ENCODE data around the gene PRSS56.
"Not testable (repeated sequence)": the region's sequence is repeated elsewhere in the genome, so short reads cannot be mapped to it uniquely, and the experiment has no call there.

The PRSS56 gene

DNA sequence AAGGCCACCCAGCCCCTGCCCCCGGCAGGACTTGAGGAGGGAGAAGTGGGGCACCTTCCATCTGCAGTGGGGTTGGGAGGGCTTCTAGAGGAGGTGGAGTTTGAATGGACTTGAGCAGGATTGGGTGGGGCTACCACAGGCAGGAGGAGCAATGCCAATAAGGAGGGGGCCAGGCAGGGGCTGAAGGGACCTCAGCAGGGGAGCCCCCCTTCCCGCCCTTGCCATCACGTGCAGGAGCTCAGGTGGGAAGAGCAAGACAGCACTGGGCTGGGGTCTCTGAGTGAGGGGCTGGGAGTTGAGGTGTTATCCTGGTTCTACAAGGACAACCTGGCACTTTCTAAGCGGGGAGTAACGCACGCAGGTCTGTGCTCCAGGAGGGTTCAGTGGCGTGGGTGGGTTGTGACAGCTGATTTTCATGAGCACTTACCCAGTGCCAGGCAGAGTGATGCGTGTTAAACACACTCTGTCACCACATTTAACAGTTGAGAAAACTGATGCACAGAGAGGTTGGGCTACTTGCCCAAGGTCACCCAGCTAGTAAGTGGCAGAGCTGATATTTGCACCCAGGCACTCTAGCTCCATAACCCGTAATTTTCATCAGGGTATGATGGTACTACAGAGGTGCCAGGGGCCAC lies 10.6 kb downstream of the PRSS56 start:
- no peak for DNase-seq (ENCODE audit: low spot score in 2 of 2)
- in situ Hi-C loops (cut with MboI; ENCODE audit: low sequenced_read_pairs): no loop called here
- Histone ChIP-seq H3K4me3 (no peak overlapping the region), H3K4me1 (no peaks in the 10 kb centered on the region), H3K9me3 (no peaks in the 10 kb centered on the region), H3K36me3 (replicated peaks) (no peaks in the 10 kb centered on the region), H3K27me3 (ENCODE audit: low read depth) (no peaks in the 10 kb centered on the region)

DNA sequence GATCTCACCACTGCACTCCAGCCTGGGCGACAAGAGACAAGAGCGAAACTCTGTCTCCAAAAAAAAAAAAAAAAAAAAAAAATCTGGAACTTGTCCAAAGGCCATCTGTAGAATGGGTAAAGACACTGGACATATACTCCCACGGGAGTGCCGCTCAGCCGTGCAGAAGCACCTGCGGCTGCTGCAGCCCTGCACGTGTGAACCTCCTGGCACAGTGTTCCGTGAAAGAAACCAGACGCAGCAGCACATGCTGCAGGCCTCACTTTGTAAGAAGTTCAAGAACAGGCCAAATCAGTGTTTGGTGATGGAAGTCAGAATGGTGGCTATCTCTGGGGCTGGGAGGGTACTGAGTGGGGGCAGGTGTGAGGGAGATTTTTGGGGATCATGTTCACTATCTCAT lies 12.2 kb downstream of the PRSS56 start:
- no peak for DNase-seq (ENCODE audit: low spot score in 2 of 2)
- Histone ChIP-seq H3K4me1 (no peaks in the 10 kb centered on the region), H3K4me3 (no peak overlapping the region), H3K27me3 (ENCODE audit: low read depth) (no peaks in the 10 kb centered on the region), H3K36me3 (replicated peaks) (no peaks in the 10 kb centered on the region), H3K9me3 (no peaks in the 10 kb centered on the region)
- in situ Hi-C loops (cut with MboI; ENCODE audit: low sequenced_read_pairs): no loop called here

DNA sequence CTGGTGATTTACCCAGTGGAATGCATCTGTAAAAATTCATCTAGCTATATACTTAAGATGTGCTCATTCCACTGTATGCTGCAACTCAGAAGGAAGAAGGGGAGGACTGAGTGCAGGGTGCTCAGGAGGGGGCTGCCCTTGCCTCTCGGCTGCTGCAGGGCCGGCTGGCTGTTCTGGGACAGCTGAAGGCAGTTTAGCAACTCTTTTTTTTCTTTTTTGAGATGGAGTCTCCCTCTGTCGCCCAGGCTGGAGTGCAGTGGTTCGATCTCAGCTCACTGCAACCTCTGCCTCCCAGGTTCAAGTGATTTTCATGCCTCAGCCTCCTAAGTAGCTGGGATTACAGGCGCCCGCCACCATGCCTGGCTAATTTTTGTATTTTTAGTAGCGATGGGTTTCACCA lies 12.6 kb downstream of the PRSS56 start:
- H3K4me1 ChIP-seq; H3K27me3 ChIP-seq (ENCODE audit: low read depth); H3K4me3 ChIP-seq; H3K36me3 ChIP-seq (replicated peaks); H3K9me3 ChIP-seq; in situ Hi-C loops (cut with MboI; ENCODE audit: low sequenced_read_pairs); DNase-seq (ENCODE audit: low spot score in 2 of 2): not testable (repeated sequence)

DNA sequence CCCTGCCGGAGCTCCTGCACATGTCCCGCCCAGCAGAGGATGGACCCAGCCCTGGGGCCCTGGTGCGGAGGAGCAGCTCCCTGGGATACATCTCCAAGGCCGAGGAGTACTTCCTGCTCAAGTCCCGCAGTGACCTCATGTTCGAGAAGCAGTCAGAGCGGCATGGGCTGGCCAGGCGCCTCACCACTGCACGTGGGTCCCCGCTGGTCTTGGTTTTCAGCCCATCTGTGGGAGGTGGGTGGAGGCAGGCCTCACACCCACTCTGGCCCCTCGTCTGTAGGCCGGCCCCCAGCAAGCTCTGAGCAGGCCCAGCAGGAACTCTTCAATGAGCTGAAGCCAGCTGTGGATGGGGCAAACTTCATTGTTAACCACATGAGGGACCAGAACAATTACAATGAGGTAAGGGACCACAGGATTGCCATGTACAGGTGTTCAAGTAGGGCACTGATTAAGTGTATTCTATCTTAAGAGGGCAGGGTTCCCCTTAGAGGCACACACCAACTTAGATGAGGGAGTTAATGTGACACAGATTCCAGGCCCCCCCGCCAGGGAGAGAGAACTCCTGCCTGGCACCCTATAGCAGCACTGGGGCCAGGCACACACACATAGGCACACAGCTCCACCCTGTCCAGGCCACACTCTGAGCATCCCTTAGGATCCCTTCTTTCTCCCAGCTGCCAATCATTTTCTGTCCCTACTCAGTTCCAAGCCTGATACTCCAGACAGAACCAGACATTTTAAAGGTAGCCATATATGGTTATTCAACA lies 13.9 kb downstream of the PRSS56 start:
- H3K4me1 ChIP-seq: no peaks in the 10 kb centered on the region
- no peaks in the 10 kb centered on the region for H3K9me3 ChIP-seq
- H3K27me3 ChIP-seq (ENCODE audit: low read depth): no peaks in the 10 kb centered on the region
- in situ Hi-C loops (cut with MboI; ENCODE audit: low sequenced_read_pairs): no loop called here
- no peaks in the 10 kb centered on the region for H3K36me3 ChIP-seq (replicated peaks)
- no peak for DNase-seq (ENCODE audit: low spot score in 2 of 2)
- H3K4me3 ChIP-seq: no peak overlapping the region

DNA sequence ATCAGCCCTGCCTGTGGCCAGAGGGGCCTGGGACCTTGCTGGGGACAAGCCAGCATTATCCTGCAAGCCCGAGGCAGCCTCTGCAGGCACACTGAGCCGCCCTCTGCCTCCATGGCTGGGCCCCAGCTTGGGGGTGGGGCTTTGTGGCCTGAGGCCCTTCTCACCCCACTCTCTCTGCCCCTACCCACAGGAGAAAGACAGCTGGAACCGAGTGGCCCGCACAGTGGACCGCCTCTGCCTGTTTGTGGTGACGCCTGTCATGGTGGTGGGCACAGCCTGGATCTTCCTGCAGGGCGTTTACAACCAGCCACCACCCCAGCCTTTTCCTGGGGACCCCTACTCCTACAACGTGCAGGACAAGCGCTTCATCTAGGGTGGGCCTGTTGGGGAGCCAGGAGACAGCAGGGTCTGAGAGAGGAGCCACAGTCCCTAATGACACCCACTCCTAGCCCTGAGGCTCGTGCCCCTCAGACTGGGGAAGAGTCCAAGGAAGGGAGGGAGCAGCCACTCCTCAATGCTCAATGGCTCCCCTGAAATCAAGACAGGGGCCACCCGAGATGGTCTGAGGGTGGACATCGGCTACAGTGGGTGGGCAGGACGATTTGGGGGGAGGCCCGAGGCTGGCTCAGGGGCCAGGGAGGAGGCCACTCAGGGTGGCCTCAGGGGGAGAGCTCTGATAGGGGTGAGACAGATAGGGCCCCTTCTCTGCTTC lies 14.9 kb downstream of the PRSS56 start:
- in situ Hi-C loops (cut with MboI; ENCODE audit: low sequenced_read_pairs): no loop called here
- no peaks in the 10 kb centered on the region for H3K27me3 ChIP-seq (ENCODE audit: low read depth)
- no peak for DNase-seq (ENCODE audit: low spot score in 2 of 2)
- no peaks in the 10 kb centered on the region for H3K4me1 ChIP-seq
- H3K9me3 ChIP-seq: no peaks in the 10 kb centered on the region
- no peak overlapping the region for H3K4me3 ChIP-seq
- no peaks in the 10 kb centered on the region for H3K36me3 ChIP-seq (replicated peaks)

DNA sequence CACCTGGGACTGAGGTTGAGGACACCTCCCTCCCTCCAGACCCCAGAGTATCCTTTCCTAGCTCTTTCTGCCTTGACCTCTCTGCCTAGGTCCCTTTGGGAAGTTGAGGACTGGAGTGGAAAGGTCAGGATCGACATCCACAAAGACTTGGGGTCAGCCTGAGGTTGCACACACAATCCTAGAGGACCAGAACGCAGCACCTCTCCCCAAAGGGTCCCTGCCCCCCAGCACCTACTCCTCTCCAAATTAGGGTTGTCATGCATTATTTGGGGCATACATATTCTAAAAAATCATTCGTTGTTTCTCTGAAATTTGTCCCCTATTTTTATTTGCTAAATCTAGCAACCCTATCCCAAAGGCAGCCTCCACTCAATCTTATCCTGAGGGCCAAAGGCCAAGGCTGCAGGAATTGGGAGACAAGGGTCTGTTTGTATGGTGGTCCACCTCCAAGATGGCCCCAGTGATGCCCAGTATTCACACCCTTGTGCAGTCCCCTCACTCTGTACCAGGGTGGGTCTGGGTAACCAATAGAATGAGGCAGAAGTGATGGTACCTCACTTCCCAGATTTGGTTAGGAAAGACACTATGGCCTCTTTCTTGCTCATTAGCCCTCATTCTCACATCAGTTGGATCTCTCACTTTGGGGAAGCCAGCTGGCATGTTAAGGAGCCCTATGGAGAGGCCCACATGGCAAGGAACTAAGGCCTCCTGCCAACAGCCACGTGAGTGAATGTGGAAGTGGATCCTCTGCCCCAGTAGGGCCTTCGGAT lies 15.8 kb downstream of the PRSS56 start:
- Histone ChIP-seq H3K9me3 (no peaks in the 10 kb centered on the region), H3K36me3 (replicated peaks) (no peaks in the 10 kb centered on the region), H3K27me3 (ENCODE audit: low read depth) (no peaks in the 10 kb centered on the region), H3K4me1 (no peaks in the 10 kb centered on the region), H3K4me3 (no peak overlapping the region)
- in situ Hi-C loops (cut with MboI; ENCODE audit: low sequenced_read_pairs): no loop called here
- DNase-seq (ENCODE audit: low spot score in 2 of 2): no peak

DNA sequence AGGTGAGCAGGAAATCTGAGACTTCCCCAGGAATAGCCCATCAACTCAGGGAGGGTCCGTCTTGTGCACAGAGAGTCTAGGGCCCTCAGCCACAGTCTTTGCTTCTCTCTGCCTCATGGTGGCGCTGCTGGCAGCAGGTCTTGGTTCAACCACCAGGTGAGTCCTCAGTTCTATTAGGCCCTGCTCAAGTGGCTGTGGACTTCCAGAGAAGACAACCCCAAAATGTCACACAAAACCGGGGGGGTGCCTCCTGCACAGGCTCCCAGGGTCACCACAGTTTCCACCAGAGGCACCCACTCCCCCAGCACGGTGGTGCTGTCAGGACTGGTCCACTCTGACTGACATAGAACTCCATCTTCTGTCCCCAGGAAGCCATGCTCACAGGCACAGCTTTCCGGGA lies 16.9 kb downstream of the PRSS56 start:
- no peaks in the 10 kb centered on the region for H3K4me1 ChIP-seq
- H3K27me3 ChIP-seq (ENCODE audit: low read depth): no peaks in the 10 kb centered on the region
- DNase-seq (ENCODE audit: low spot score in 2 of 2): peak in 1 of 2 experiments; percentile 39
- H3K4me3 ChIP-seq: no peak overlapping the region
- H3K36me3 ChIP-seq (replicated peaks): no peaks in the 10 kb centered on the region
- in situ Hi-C loops (cut with MboI; ENCODE audit: low sequenced_read_pairs): no loop called here
- H3K9me3 ChIP-seq: no peaks in the 10 kb centered on the region

DNA sequence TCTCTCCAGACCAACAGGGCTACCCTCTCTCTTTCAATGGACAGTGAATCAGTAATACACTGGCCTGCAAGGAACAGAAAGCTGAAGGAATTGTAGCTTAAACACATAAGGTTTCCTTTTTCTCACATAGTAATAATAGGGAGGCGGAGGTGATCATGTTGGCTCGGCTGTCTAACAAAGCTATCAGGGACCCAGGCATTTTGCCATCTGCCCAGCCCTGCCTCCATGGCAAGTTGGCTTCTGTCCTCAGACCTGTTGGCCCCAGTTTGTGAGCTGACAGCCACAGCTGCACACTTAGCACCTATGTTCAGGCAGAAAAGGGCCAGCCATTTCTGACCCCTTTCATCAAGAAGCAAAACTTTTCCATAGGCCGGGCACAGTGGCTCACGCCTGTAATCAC lies 17.3 kb downstream of the PRSS56 start:
- H3K36me3 ChIP-seq (replicated peaks): no peaks in the 10 kb centered on the region
- no peaks in the 10 kb centered on the region for H3K27me3 ChIP-seq (ENCODE audit: low read depth)
- in situ Hi-C loops (cut with MboI; ENCODE audit: low sequenced_read_pairs): no loop called here
- H3K9me3 ChIP-seq: no peaks in the 10 kb centered on the region
- H3K4me1 ChIP-seq: no peaks in the 10 kb centered on the region
- no peak overlapping the region for H3K4me3 ChIP-seq
- DNase-seq (ENCODE audit: low spot score in 2 of 2): no peak

DNA sequence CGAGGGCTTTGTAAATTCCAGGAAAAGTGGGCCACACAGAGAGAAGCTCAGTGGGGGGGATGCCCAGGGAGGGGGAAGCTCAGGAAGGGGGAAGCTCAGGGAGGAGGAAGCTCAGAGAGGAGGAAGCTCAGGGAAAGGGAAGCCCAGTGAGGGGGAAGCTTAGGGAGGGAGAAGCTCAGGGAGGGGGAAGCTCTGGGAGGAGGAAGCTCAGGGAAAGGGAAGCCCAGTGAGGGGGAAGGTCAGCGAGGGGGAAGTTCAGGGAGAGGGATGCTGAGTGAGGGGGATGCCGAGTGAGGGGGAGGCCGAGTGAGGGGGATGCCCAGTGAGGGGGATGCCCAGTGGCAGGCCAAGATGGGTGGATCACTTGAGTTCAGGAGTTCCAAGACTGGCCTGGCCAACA lies 18.5 kb downstream of the PRSS56 start:
- Histone ChIP-seq H3K27me3 (ENCODE audit: low read depth) (no peaks in the 10 kb centered on the region), H3K4me3 (no peak overlapping the region), H3K4me1 (no peaks in the 10 kb centered on the region), H3K36me3 (replicated peaks) (no peaks in the 10 kb centered on the region), H3K9me3 (no peaks in the 10 kb centered on the region)
- no peak for DNase-seq (ENCODE audit: low spot score in 2 of 2)
- in situ Hi-C loops (cut with MboI; ENCODE audit: low sequenced_read_pairs): no loop called here

DNA sequence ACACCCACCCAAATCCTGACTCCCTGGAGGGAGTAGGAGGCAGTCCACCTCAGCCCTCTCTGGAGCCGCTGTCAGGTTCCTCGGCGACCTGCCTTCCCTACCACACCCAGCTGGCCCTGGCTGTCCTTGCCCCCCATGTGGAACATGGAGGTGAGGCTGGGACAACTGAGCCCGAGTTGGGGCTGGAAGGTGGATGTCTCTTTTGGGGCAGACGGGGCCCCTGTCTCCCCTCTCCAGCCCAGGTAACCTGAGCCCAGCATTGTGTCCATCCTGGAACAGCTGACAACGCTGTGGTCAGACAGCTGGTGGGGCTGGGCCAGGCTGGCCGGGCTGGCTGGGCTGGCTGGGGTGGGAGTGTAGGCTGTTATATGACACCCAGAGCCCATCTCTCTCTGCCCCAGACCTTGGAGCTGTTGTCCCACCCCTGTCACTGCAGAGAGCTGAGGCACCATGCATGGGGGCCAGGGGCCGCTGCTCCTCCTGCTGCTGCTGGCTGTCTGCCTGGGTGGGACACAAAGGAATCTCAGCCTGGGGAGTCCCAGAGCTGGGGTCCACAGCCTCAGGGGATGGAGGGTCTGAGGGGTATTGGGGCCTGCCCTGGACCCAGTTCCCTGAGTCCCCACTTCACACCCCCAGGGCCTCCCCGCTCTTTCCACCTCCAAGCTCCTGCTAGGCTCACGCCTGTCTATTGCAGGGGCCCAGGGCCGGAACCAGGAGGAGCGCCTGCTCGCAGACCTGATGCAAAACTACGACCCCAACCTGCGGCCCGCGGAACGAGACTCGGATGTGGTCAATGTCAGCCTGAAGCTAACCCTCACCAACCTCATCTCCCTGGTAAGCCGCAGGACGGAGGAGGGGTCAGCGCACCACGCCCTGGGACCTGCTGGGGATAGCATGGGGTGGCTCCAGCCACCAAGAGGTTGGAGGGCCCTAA lies 19.4 kb downstream of the PRSS56 start, which contains the start of gene CHRNG:
Gene CHRNG (plus strand): TSS at position 395 of the 934 bp plus-strand sequence. CDS start 56 bp downstream, at position 451.
- DNase-seq (ENCODE audit: low spot score in 2 of 2): no peak
- Histone ChIP-seq H3K9me3 (no peaks in the 10 kb centered on the region), H3K27me3 (ENCODE audit: low read depth) (no peaks in the 10 kb centered on the region), H3K36me3 (replicated peaks) (no peaks in the 10 kb centered on the region), H3K4me1 (no peaks in the 10 kb centered on the region), H3K4me3 (no peak within 1 kb of the TSS)
- in situ Hi-C loops (cut with MboI; ENCODE audit: low sequenced_read_pairs): no loop called here

DNA sequence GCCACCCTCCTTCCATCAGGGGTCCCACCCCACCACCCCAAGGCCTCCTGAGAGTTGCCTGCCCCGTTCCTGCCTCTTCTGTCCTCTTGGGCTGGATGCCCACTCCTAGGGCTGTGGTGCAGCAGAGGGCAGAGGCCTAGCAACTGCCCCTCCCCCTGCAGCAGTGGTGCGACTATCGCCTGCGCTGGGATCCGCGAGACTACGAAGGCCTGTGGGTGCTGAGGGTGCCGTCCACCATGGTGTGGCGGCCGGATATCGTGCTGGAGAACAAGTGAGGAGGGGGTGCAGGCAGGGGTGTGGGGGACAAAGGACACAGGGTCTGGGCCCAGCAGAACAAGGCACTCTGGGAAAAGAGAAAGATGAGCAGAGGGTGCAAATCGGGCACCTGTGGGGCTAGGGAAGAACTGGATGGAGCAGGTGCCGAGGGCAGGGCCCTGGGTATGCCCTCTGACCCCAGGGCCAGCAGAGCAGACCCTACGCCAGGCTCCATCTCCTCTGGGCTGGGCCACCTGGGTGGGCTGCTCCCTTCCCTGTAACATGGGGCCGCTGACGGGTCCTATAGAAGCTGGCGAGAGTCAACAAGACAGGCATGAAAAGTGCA lies 20.4 kb downstream of the PRSS56 start:
- Histone ChIP-seq H3K27me3 (ENCODE audit: low read depth) (no peaks in the 10 kb centered on the region), H3K9me3 (no peaks in the 10 kb centered on the region), H3K36me3 (replicated peaks) (0 out of 2 replicates have a peak, but pooled peaks cover under 1% of the 10 kb centered on the region), H3K4me1 (no peaks in the 10 kb centered on the region), H3K4me3 (no peak overlapping the region)
- DNase-seq (ENCODE audit: low spot score in 2 of 2): no peak
- in situ Hi-C loops (cut with MboI; ENCODE audit: low sequenced_read_pairs): no loop called here

DNA sequence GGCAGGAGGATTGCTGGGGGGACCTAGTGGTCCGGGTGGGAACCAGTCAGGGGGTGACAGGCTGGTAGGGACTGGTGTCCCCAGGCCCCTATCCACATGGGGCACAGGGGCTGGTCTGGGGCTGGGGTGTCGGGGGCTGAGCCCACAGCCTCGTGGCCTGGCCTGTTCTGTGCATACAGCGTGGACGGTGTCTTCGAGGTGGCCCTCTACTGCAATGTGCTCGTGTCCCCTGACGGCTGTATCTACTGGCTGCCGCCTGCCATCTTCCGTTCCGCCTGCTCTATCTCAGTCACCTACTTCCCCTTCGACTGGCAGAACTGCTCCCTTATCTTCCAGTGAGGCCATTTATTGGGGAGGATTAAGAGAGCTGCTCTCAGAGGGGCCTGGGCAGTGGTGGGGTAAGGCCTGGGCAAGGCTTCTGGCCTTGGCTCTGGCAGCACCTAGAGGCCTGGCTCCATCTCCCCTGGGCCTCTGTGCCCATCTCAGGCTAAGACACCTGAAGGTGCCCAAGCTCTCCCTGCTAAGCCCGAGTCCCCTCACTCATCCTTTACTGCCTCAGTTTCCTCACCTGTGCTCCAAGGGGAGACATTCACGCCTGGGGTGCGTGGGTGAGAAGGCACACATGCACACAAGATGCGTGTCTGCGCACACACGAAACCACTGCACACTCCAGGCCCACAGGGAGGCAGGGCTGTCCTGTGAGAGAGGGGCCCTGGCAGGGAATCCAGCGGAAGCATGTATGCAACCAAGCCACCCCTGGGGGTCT lies 21.2 kb downstream of the PRSS56 start:
- Histone ChIP-seq H3K36me3 (replicated peaks) (peaks cover 3% of the 10 kb centered on the region; the same call in 1 of the 2 replicates), H3K4me3 (no peak overlapping the region), H3K9me3 (no peaks in the 10 kb centered on the region), H3K4me1 (no peaks in the 10 kb centered on the region), H3K27me3 (ENCODE audit: low read depth) (no peaks in the 10 kb centered on the region)
- in situ Hi-C loops (cut with MboI; ENCODE audit: low sequenced_read_pairs): no loop called here
- DNase-seq (ENCODE audit: low spot score in 2 of 2): no peak
